K562 (cell line): ENCODE results near the gene CNTN5. TPM values are rescaled to one million over a fixed set of nuclear protein-coding genes. Genes with fewer than 3 reads are reported as not detected.

ENCODE experiments used
- ATAC-seq: fragments of 200-7000 bp; cut with Tn5 transposase; 3 replicates; pipeline ENCODE4 v1.9.1; 2020; ENCODE audit warnings: moderate library complexity
- BruUV-seq: library from RNA; stranded (reverse); fragments of 400-500 nt; replicated peaks from 2 replicates; lab custom pipeline; 2021; lab: Mats Ljungman, UMichigan
- CTCF ChIA-PET: fragments of 300-600 bp; formaldehyde crosslinking; extraction: SDS; loops from one replicate; lab custom pipeline; 2021; ENCODE audit warnings: low intra/inter-chr PET ratio; lab: Yijun Ruan, JAX
- POLR2A ChIA-PET: fragments of 300-600, 350-650 bp; sonication (Branson Sonifier 250); formaldehyde crosslinking; extraction: SDS; loops from one replicate; lab custom pipeline; 2021; ENCODE audit warnings: antibody characterized with exemption, inconsistent platforms; lab: Yijun Ruan, JAX
- DNase-seq, 4 experiments: peaks; one replicate each; pipeline versions ENCODE4 v3.0.0 to v3.0.0-alpha.2; 2011 to 2018; ENCODE audit warnings: low spot score in 3 of 4, mixed read lengths in 3 of 4; ENCODE audit errors: extremely low read depth in 1 of 4
- FAIRE-seq: peaks from 2 replicates; lab custom pipeline; 2011; peaks lifted over from hg19 to GRCh38; lab: Jason Lieb, UNC
- H2AFZ ChIP-seq: 2 replicates; pipeline ENCODE4 v1.6.0; 2011; ENCODE audit warnings: low read depth, low read length, control low read depth, inconsistent platforms
- H3K27ac ChIP-seq: fragments of 200-600 bp; 3 replicates; pipeline ENCODE4 v1.8.0; 2011; ENCODE audit warnings: low read depth, mild to moderate bottlenecking, control low read depth, inconsistent platforms, low read length, moderate library complexity, mixed read lengths; ENCODE audit errors: extremely low read depth
- H3K27me3 ChIP-seq, 2 experiments: fragments of 300-600 bp in 1 of 2; 2 replicates in 1 of 2; 3 replicates in 1 of 2; pipeline versions ENCODE4 v1.6.0 to v1.8.0; 2011; ENCODE audit warnings: inconsistent platforms in 2 of 2, low read length in 2 of 2, mild to moderate bottlenecking in 1 of 2, mixed read lengths in 1 of 2, moderate library complexity in 1 of 2; ENCODE audit not compliant: control insufficient read depth in 2 of 2, insufficient read depth in 2 of 2
- H3K36me3 ChIP-seq: fragments of 300-600 bp; 3 replicates; pipeline ENCODE4 v1.8.0; 2011; ENCODE audit warnings: mild to moderate bottlenecking, low read length, inconsistent platforms; ENCODE audit not compliant: control insufficient read depth, insufficient read depth
- H3K4me1 ChIP-seq, 2 experiments: fragments of 200-600 bp in 1 of 2; replicated peaks in 1 of 2; 2 replicates in 1 of 2; 3 replicates in 1 of 2; pipeline versions ENCODE4 v1.5.1 to v1.8.0; 2011; ENCODE audit warnings: inconsistent platforms in 2 of 2, low read length in 2 of 2, mild to moderate bottlenecking in 1 of 2, mixed read lengths in 1 of 2, moderate library complexity in 1 of 2; ENCODE audit not compliant: control insufficient read depth in 2 of 2, insufficient read depth in 2 of 2
- H3K4me2 ChIP-seq: 2 replicates; pipeline ENCODE4 v1.6.1; 2011; ENCODE audit warnings: low read length, control low read depth, inconsistent platforms, mixed read lengths; ENCODE audit not compliant: insufficient read depth
- H3K4me3 ChIP-seq: fragments of 200-600 bp; sonication (generic), shearing (Covaris generic); 2 replicates; pipeline ENCODE4 v1.5.1; 2016; ENCODE audit warnings: control low read depth, inconsistent platforms
- H3K79me2 ChIP-seq: fragments of 200-600 bp; 3 replicates; pipeline ENCODE4 v1.8.0; 2011; ENCODE audit warnings: low read length, inconsistent platforms; ENCODE audit not compliant: control insufficient read depth, insufficient read depth
- H3K9ac ChIP-seq, 2 experiments: 2 replicates each; pipeline versions ENCODE4 v1.6.0 to v1.6.1; 2011; ENCODE audit warnings: low read depth in 2 of 2, low read length in 2 of 2, control low read depth in 1 of 2, inconsistent platforms in 1 of 2, mild to moderate bottlenecking in 1 of 2, mixed read lengths in 1 of 2; ENCODE audit not compliant: insufficient read depth in 1 of 2
- H3K9me1 ChIP-seq: one replicate; pipeline ENCODE4 v1.6.0; 2011; ENCODE audit warnings: inconsistent platforms, mild to moderate bottlenecking, low read length, moderate library complexity; ENCODE audit not compliant: control insufficient read depth, insufficient read depth
- H3K9me3 ChIP-seq: replicated peaks from 2 replicates; pipeline ENCODE4 v1.5.1; 2011; ENCODE audit warnings: low read depth, low read length, inconsistent platforms; ENCODE audit not compliant: control insufficient read depth, insufficient read depth
- H4K20me1 ChIP-seq: replicated peaks from 2 replicates; pipeline ENCODE4 v1.6.1; 2011; ENCODE audit warnings: low read length, inconsistent platforms, mixed read lengths; ENCODE audit not compliant: control insufficient read depth, insufficient read depth
- CAMTA2 ChIP-seq: fragments of 250-450 bp; sonication (Bioruptor Pico); conservative IDR thresholded peaks from 2 replicates; pipeline ENCODE4 v1.5.1; 2022
- CREM ChIP-seq: IDR thresholded peaks from 2 replicates; pipeline ENCODE4 v1.6.1; 2014; ENCODE audit warnings: antibody characterized with exemption, low read depth
- HNRNPK ChIP-seq: fragments of 200-400 bp; formaldehyde crosslinking; IDR thresholded peaks from one replicate; pipeline ENCODE4 v1.6.1; 2018; ENCODE audit warnings: mild to moderate bottlenecking, low read depth, low read length; ENCODE audit not compliant: poor library complexity, severe bottlenecking
- NCOA2 ChIP-seq, 2 experiments: fragments of 450-650 bp; IDR thresholded peaks; 2 replicates each; pipeline ENCODE4 v1.6.1; 2018; ENCODE audit warnings: mild to moderate bottlenecking in 2 of 2, moderate library complexity in 1 of 2; ENCODE audit not compliant: partially characterized antibody in 2 of 2
- PYGO2 ChIP-seq: fragments of 450-650 bp; IDR thresholded peaks from 2 replicates; pipeline ENCODE4 v1.6.1; 2016; ENCODE audit warnings: mild to moderate bottlenecking, missing genetic modification characterization, moderate library complexity, missing compliant biosample characterization
- STAT5B ChIP-seq: fragments of 250-450 bp; sonication (Bioruptor Pico); IDR thresholded peaks from 2 replicates; pipeline ENCODE4 v1.8.0; 2021; ENCODE audit warnings: mild to moderate bottlenecking, inconsistent platforms
- ZNF444 ChIP-seq: fragments of 250-450 bp; sonication (Bioruptor Pico); IDR thresholded peaks from 2 replicates; pipeline ENCODE4 v1.4.0; 2020; ENCODE audit warnings: mild to moderate bottlenecking, moderate library complexity
- ZNF717 ChIP-seq: fragments of 250-450 bp; sonication (Bioruptor Pico); IDR thresholded peaks from 2 replicates; pipeline ENCODE4 v1.5.0; 2021
- ZNF766 ChIP-seq: fragments of 200-800 bp; sonication (Bioruptor generic); conservative IDR thresholded peaks from 2 replicates; pipeline ENCODE4 v1.6.1; 2016; ENCODE audit warnings: missing genetic modification characterization, missing compliant biosample characterization
- WGBS: fragments of 100-300 bp; shearing (Covaris generic); methylation state at CpG from one replicate; pipeline ENCODE4 v1.1.6; 2016; ENCODE audit warnings: low coverage, mixed read lengths; ENCODE audit not compliant: insufficient coverage; ENCODE audit errors: missing lambda C conversion rate; 5-methylcytosine and 5-hydroxymethylcytosine counted together
- in situ Hi-C: fragments of 300-500 bp; cut with MboI; formaldehyde crosslinking; loops from 4 replicates; pipeline ENCODE4 v1.15.0; 2018; ENCODE audit warnings: inconsistent platforms, mixed read lengths
- intact Hi-C: fragments of 100-400 bp; cut with micrococcal nuclease; formaldehyde crosslinking; loops from 2 replicates; pipeline ENCODE4 v1.14.2; 2022
- polyA plus RNA-seq, 8 experiments: library from polyadenylated mRNA; depleted of rRNA in 4 of 8; stranded (reverse) in 5 of 8; unstranded in 3 of 8; fragments of >200 nt; fragmentation: Nextera tagmentation in 2 of 8; fragmentation: Illumina TruSeq in 1 of 8; extraction: Ambion mirVana in 2 of 8; extraction: Trizol in 1 of 8; gene quantifications; 2 replicates each; pipeline versions ENCODE4 v1.2.1 to v1.2.3, GENCODE V29; 2011 to 2014; ENCODE audit warnings: inconsistent platforms in 1 of 8, missing spikeins in 1 of 8
- total RNA-seq, 7 experiments: library from RNA; depleted of rRNA in 6 of 7; stranded (reverse); fragments of >200 nt in 6 of 7; fragmentation: Illumina TruSeq in 2 of 7; extraction: Trizol in 2 of 7; gene quantifications; 2 replicates each; pipeline versions ENCODE4 v1.2.1 to v1.2.3, GENCODE V29; 2011 to 2021; ENCODE audit warnings: low replicate concordance in 1 of 7
- TF ChIP-seq, protein P1 (sequence below): sonication (generic); formaldehyde crosslinking; IDR thresholded peaks from 2 replicates; pipeline ENCODE4 v1.8.1; 2023; ENCODE audit warnings: mild to moderate bottlenecking, missing genetic modification reagents, moderate library complexity
- TF ChIP-seq, protein P2 (sequence below): fragments of 450-650 bp; IDR thresholded peaks from 2 replicates; pipeline ENCODE4 v1.6.1; 2017; ENCODE audit warnings: antibody characterized with exemption, mild to moderate bottlenecking
- TF ChIP-seq, protein P3 (sequence below): fragments of 250-450 bp; sonication (Bioruptor Pico); IDR thresholded peaks from 2 replicates; pipeline ENCODE4 v1.8.0; 2021; ENCODE audit warnings: moderate library complexity, mild to moderate bottlenecking, inconsistent platforms

Gene CNTN5
- total and polyA plus RNA-seq, 9 of the 15 experiments (the other 6 are each of a cell fraction or from before 2014, with no cell fraction given) = 0.03 TPM; not detected in 8

DNA sequence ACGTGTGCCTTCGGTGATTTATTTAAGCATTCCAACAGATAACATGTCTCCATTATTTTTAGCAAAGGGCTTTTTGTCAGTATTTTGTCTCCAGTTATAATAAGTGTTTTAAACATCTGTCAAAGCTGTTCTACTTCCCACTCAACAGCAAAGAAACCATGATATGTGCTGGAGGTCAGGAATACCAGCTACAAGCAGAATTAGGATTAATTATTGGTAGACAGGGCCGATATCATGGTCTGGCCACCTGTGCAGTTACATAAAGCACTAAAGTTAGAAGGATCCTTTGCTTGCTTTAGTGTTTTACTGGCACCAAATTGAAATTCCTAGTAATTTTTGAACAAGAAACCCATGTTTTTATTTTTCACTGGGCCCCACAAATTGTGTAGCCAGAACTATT is 1075.1 kb downstream of the CNTN5 start:
- peaks cover 2% of the 10 kb centered on the region; the same call in 1 of the 2 replicates for H3K9me3 ChIP-seq
- no TSS peak for BruUV-seq
- TF ChIP-seq PYGO2 (tag) (no peak), NCOA2 (IDR thresholded peaks at IDR 0.05; ENCODE audit: partially characterized antibody in 2 of 2) (no peak), STAT5B (CRISPR knock-in tag) (no peak), ZNF444 (CRISPR knock-in tag) (no peak), ZNF766 (CRISPR knock-in tag) (no peak), CAMTA2 (CRISPR knock-in tag) (no peak), ZNF717 (CRISPR knock-in tag) (no peak), HNRNPK (no peak), CREM (no peak)
- TF ChIP-seq, protein P1, sequence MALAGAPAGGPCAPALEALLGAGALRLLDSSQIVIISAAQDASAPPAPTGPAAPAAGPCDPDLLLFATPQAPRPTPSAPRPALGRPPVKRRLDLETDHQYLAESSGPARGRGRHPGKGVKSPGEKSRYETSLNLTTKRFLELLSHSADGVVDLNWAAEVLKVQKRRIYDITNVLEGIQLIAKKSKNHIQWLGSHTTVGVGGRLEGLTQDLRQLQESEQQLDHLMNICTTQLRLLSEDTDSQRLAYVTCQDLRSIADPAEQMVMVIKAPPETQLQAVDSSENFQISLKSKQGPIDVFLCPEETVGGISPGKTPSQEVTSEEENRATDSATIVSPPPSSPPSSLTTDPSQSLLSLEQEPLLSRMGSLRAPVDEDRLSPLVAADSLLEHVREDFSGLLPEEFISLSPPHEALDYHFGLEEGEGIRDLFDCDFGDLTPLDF (CRISPR knock-in tag) = no peak
- TF ChIP-seq, protein P2, sequence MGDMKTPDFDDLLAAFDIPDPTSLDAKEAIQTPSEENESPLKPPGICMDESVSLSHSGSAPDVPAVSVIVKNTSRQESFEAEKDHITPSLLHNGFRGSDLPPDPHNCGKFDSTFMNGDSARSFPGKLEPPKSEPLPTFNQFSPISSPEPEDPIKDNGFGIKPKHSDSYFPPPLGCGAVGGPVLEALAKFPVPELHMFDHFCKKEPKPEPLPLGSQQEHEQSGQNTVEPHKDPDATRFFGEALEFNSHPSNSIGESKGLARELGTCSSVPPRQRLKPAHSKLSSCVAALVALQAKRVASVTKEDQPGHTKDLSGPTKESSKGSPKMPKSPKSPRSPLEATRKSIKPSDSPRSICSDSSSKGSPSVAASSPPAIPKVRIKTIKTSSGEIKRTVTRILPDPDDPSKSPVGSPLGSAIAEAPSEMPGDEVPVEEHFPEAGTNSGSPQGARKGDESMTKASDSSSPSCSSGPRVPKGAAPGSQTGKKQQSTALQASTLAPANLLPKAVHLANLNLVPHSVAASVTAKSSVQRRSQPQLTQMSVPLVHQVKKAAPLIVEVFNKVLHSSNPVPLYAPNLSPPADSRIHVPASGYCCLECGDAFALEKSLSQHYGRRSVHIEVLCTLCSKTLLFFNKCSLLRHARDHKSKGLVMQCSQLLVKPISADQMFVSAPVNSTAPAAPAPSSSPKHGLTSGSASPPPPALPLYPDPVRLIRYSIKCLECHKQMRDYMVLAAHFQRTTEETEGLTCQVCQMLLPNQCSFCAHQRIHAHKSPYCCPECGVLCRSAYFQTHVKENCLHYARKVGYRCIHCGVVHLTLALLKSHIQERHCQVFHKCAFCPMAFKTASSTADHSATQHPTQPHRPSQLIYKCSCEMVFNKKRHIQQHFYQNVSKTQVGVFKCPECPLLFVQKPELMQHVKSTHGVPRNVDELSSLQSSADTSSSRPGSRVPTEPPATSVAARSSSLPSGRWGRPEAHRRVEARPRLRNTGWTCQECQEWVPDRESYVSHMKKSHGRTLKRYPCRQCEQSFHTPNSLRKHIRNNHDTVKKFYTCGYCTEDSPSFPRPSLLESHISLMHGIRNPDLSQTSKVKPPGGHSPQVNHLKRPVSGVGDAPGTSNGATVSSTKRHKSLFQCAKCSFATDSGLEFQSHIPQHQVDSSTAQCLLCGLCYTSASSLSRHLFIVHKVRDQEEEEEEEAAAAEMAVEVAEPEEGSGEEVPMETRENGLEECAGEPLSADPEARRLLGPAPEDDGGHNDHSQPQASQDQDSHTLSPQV = no peak
- TF ChIP-seq, protein P3, sequence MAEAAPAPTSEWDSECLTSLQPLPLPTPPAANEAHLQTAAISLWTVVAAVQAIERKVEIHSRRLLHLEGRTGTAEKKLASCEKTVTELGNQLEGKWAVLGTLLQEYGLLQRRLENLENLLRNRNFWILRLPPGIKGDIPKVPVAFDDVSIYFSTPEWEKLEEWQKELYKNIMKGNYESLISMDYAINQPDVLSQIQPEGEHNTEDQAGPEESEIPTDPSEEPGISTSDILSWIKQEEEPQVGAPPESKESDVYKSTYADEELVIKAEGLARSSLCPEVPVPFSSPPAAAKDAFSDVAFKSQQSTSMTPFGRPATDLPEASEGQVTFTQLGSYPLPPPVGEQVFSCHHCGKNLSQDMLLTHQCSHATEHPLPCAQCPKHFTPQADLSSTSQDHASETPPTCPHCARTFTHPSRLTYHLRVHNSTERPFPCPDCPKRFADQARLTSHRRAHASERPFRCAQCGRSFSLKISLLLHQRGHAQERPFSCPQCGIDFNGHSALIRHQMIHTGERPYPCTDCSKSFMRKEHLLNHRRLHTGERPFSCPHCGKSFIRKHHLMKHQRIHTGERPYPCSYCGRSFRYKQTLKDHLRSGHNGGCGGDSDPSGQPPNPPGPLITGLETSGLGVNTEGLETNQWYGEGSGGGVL (CRISPR knock-in tag) = no peak
- H4K20me1 ChIP-seq = no peaks in the 10 kb centered on the region
- no peak for DNase-seq
- H2AFZ ChIP-seq = no peak overlapping the region
- H3K27me3 ChIP-seq = no peaks in the 10 kb centered on the region
- H3K4me3 ChIP-seq = no peak overlapping the region
- H3K36me3 ChIP-seq = no peaks in the 10 kb centered on the region
- no peak overlapping the region for H3K9ac ChIP-seq
- no peak overlapping the region for H3K27ac ChIP-seq
- no peak for ATAC-seq
- CTCF ChIA-PET = no interaction called here
- no peaks in the 10 kb centered on the region for H3K4me1 ChIP-seq
- 0% methylated on average over 3 of the region's 3 CpGs for WGBS
- in situ Hi-C loops (no loop called here), intact Hi-C loops (no loop called here)
- H3K79me2 ChIP-seq = no peaks in the 10 kb centered on the region
- H3K9me1 ChIP-seq = no peaks in the 10 kb centered on the region
- FAIRE-seq = no peak
- no peak overlapping the region for H3K4me2 ChIP-seq
- POLR2A ChIA-PET = no interaction called here
